Prostate gland (tissue), 2 donors: ENCODE results near the gene ESRP2.

ENCODE experiments used
- CTCF ChIP-seq, 4 experiments: fragments of 200-600 bp in 2 of 4; fragments of 450-650 bp in 2 of 4; sonication (generic) in 2 of 4; IDR thresholded peaks; 1 replicate in 3 of 4; 2 replicates in 1 of 4; pipeline ENCODE4 v1.5.1; 2016 to 2019; ENCODE audit warnings: antibody characterized with exemption in 4 of 4, mild to moderate bottlenecking in 2 of 4, moderate library complexity in 2 of 4
- POLR2A ChIP-seq: fragments of 450-650 bp; IDR thresholded peaks from one replicate; pipeline ENCODE4 v1.6.1; 2016; ENCODE audit warnings: antibody characterized with exemption, mild to moderate bottlenecking
- POLR2AphosphoS5 ChIP-seq: sonication (generic); formaldehyde crosslinking; IDR thresholded peaks from one replicate; pipeline ENCODE4 v1.6.1; 2017; ENCODE audit warnings: antibody characterized with exemption

GRCh38 chr16:68255712-68256111 is 19.8 kb upstream of the ESRP2 start:
- TF ChIP-seq CTCF (IDR thresholded peaks at IDR 0.05), result no peak
- no peak for TF ChIP-seq POLR2A
- no peak for TF ChIP-seq POLR2AphosphoS5
